IMR-90 (cell line): ENCODE measurements around the gene ATP10A. TPM values are rescaled to one million over a fixed set of nuclear protein-coding genes. Genes with fewer than 3 reads are reported as not detected.

Experiments used
- ATAC-seq: fragments of 200-7000 bp; cut with Tn5 transposase; 2 replicates; pipeline ENCODE4 v1.9.1; 2020; ENCODE audit warnings: low read depth, mild to moderate bottlenecking, moderate library complexity
- BruUV-seq: library from RNA; stranded (reverse); fragments of 400-500 nt; replicated peaks from 2 replicates; lab custom pipeline; 2021; lab: Mats Ljungman, UMichigan
- CTCF ChIA-PET: fragments of 300-600 bp; formaldehyde crosslinking; extraction: SDS; loops from one replicate; lab custom pipeline; 2021; ENCODE audit warnings: antibody characterized with exemption; lab: Yijun Ruan, JAX
- POLR2A ChIA-PET: fragments of 300-600 bp; sonication (Branson Sonifier 250); formaldehyde crosslinking; loops from one replicate; lab custom pipeline; 2022; ENCODE audit warnings: antibody characterized with exemption; ENCODE audit not compliant: unreplicated experiment; lab: Charles Lee
- DNase-seq: peaks from one replicate; pipeline ENCODE4 v3.0.0; 2013
- H2AFZ ChIP-seq: replicated peaks from 2 replicates; pipeline ENCODE3; 2013; ENCODE audit warnings: low read length, mild to moderate bottlenecking; ENCODE audit not compliant: poor library complexity
- H2AK5ac ChIP-seq: 2 replicates; pipeline ENCODE4 v1.6.1; 2013; ENCODE audit warnings: low read depth, low read length, inconsistent platforms
- H2AK9ac ChIP-seq: replicated peaks from 2 replicates; pipeline ENCODE3; 2013; ENCODE audit warnings: mild to moderate bottlenecking, low read depth, low read length, moderate library complexity; ENCODE audit not compliant: poor library complexity
- H2BK120ac ChIP-seq: 2 replicates; pipeline ENCODE4 v1.6.1; 2013; ENCODE audit warnings: low read depth, low read length, inconsistent platforms
- H2BK15ac ChIP-seq: 3 replicates; pipeline ENCODE4 v1.6.1; 2013; ENCODE audit warnings: low read depth, low read length, inconsistent platforms
- H2BK20ac ChIP-seq: 2 replicates; pipeline ENCODE4 v1.6.1; 2013; ENCODE audit warnings: low read depth, mild to moderate bottlenecking, inconsistent platforms, low read length, moderate library complexity
- H2BK5ac ChIP-seq: 2 replicates; pipeline ENCODE4 v1.6.1; 2013; ENCODE audit warnings: mild to moderate bottlenecking, low read depth, low read length, inconsistent platforms; ENCODE audit not compliant: poor library complexity, severe bottlenecking
- H3K14ac ChIP-seq: replicated peaks from 2 replicates; pipeline ENCODE4 v1.6.1; 2013; ENCODE audit warnings: low read depth, low read length, inconsistent platforms
- H3K18ac ChIP-seq: 2 replicates; pipeline ENCODE4 v1.6.1; 2013; ENCODE audit warnings: low read depth, low read length, control low read depth
- H3K23ac ChIP-seq: 2 replicates; pipeline ENCODE4 v1.6.1; 2013; ENCODE audit warnings: low read depth, low read length, inconsistent platforms
- H3K27ac ChIP-seq: 2 replicates; pipeline ENCODE4 v1.5.1; 2013; ENCODE audit warnings: mild to moderate bottlenecking, control low read depth, low read length; ENCODE audit not compliant: insufficient read depth
- H3K27me3 ChIP-seq: 2 replicates; pipeline ENCODE4 v1.6.1; 2013; ENCODE audit warnings: low read length; ENCODE audit not compliant: control insufficient read depth, insufficient read depth
- H3K36me3 ChIP-seq: 2 replicates; pipeline ENCODE4 v1.6.1; 2013; ENCODE audit warnings: low read length, mixed read lengths; ENCODE audit not compliant: control insufficient read depth, insufficient read depth
- H3K4ac ChIP-seq: 2 replicates; pipeline ENCODE4 v1.6.1; 2013; ENCODE audit warnings: low read depth, low read length, inconsistent platforms
- H3K4me1 ChIP-seq: 2 replicates; pipeline ENCODE4 v1.6.1; 2013; ENCODE audit warnings: low read length, mixed read lengths; ENCODE audit not compliant: control insufficient read depth, insufficient read depth
- H3K4me2 ChIP-seq: 2 replicates; pipeline ENCODE4 v1.6.1; 2013; ENCODE audit warnings: low read depth, mild to moderate bottlenecking, control low read depth, low read length, moderate library complexity
- H3K4me3 ChIP-seq: 2 replicates; pipeline ENCODE4 v1.5.1; 2013; ENCODE audit warnings: low read depth, mild to moderate bottlenecking, control low read depth, low read length, moderate library complexity; ENCODE audit not compliant: insufficient read depth
- H3K56ac ChIP-seq: 2 replicates; pipeline ENCODE4 v1.6.1; 2013; ENCODE audit warnings: low read length, inconsistent platforms; ENCODE audit not compliant: insufficient read depth; ENCODE audit errors: extremely low read depth
- H3K79me1 ChIP-seq, 2 experiments: 2 replicates each; pipeline ENCODE4 v1.6.1; 2013; ENCODE audit warnings: low read length in 2 of 2, inconsistent platforms in 1 of 2, low read depth in 1 of 2
- H3K9ac ChIP-seq: 2 replicates; pipeline ENCODE4 v1.6.1; 2013; ENCODE audit warnings: low read depth, low read length, control low read depth
- H3K9me1 ChIP-seq: 2 replicates; pipeline ENCODE4 v1.6.1; 2013; ENCODE audit warnings: low read length, inconsistent platforms; ENCODE audit not compliant: insufficient read depth
- H3K9me3 ChIP-seq: 2 replicates; pipeline ENCODE4 v1.6.1; 2013; ENCODE audit warnings: low read length; ENCODE audit not compliant: control insufficient read depth, insufficient read depth
- H4K20me1 ChIP-seq: 2 replicates; pipeline ENCODE4 v1.6.1; 2013; ENCODE audit warnings: low read length, inconsistent platforms; ENCODE audit not compliant: insufficient read depth
- H4K5ac ChIP-seq: 2 replicates; pipeline ENCODE4 v1.6.1; 2013; ENCODE audit warnings: mild to moderate bottlenecking, low read depth, low read length, control low read depth
- H4K8ac ChIP-seq, 2 experiments: 2 replicates each; pipeline ENCODE4 v1.6.1; 2013; ENCODE audit warnings: low read depth in 2 of 2, low read length in 2 of 2, control low read depth in 1 of 2, inconsistent platforms in 1 of 2
- H4K91ac ChIP-seq: 2 replicates; pipeline ENCODE4 v1.6.1; 2013; ENCODE audit warnings: low read depth, low read length, inconsistent platforms; ENCODE audit not compliant: insufficient read depth
- CEBPB ChIP-seq: IDR thresholded peaks from 2 replicates; pipeline ENCODE4 v1.6.1; 2012; ENCODE audit warnings: low read depth, low read length, improper control_type of control experiment
- MAFK ChIP-seq: IDR thresholded peaks from 2 replicates; pipeline ENCODE4 v1.6.1; 2012; ENCODE audit warnings: low read depth, low read length, improper control_type of control experiment
- WGBS, 2 experiments: methylation state at CpG; one replicate each; pipeline versions ENCODE4 v1.1.5 to v1.1.7; 2013; ENCODE audit warnings: missing lambda C conversion rate in 2 of 2; ENCODE audit not compliant: insufficient read length in 1 of 2; ENCODE audit errors: extremely low coverage in 2 of 2; 5-methylcytosine and 5-hydroxymethylcytosine counted together
- dilution Hi-C: fragments of 300-500 bp; cut with HindIII; formaldehyde crosslinking; loops from one replicate; pipeline ENCODE4 v1.14.3; 2018; ENCODE audit warnings: low sequenced_read_pairs; ENCODE audit not compliant: unreplicated experiment
- in situ Hi-C: fragments of 300-500 bp; cut with MboI; formaldehyde crosslinking; loops from 3 replicates; pipeline ENCODE4 v1.14.3; 2019; ENCODE audit warnings: low sequenced_read_pairs, inconsistent platforms, mixed read lengths
- intact Hi-C: fragments of 100-400 bp; cut with micrococcal nuclease; formaldehyde crosslinking; loops from 2 replicates; pipeline ENCODE4 v1.10.0; 2022
- polyA plus RNA-seq, 3 experiments: library from polyadenylated mRNA; depleted of rRNA; stranded (reverse); fragments of >200 nt; gene quantifications; 2 replicates each; pipeline ENCODE4 v1.2.3, GENCODE V29; 2012; ENCODE audit warnings: low replicate concordance in 1 of 3
- total RNA-seq: library from RNA; depleted of rRNA; stranded (reverse); fragments of >200 nt; gene quantifications from 2 replicates; pipeline ENCODE4 v1.2.3, GENCODE V29; 2012

ATP10A gene
- total and polyA plus RNA-seq, 2 of the 4 experiments (the other 2 are of a cell fraction): 13.8 to 16.0 TPM

DNA sequence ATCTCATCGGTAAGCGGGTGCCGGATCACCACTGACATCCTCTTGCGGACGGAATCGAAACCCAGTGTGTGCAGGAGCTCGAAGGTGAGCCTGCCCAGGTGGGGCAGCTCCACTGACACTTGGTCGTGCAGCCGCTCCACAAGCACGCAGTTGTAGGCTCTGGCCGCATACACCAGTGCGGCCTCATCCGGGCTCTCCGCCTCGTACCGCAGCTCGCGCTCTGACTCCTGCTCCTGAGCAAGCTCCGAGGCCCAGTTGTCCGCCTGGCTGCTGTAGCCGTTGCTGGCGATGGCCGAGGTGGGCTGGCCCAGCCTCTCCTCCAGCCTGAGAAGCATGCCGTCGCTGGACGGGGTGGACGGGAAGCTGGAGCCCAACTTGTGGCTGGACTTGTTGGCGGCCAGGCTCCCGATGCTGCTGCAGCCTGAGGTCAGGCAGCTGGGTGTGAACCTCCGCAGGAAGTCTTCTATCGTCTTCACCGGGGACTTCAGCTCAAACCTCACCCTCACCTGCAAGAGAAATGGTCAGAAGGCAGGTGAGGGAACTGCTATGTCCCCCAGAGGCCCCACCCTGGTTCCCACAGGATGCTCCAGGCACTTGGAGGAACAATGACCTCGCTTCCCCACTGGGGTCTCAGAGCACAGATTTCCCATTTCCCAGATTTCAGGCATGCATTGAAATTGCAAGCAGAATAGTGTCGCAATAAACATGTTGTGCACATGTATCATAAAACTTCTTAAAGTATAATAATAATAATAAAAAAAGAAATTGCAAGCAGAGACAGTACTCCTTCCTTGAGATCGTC, 149.2 kb downstream of the ATP10A start:
- intact Hi-C loops (no loop called here), in situ Hi-C loops (loop anchor here (25.0 kb wide), 1 partner anchor 548 kb away; no protein-coding TSS in a partner anchor), dilution Hi-C loops (no loop called here)
- Histone ChIP-seq H3K79me1 (peaks cover 0 to 9% of the 10 kb centered on the region in 2 experiments; a peak in 3 of 4 replicates), H2AFZ (no peak overlapping the region), H3K9me1 (peaks cover 15% of the 10 kb centered on the region), H3K4ac (no peak overlapping the region), H2BK5ac (no peak overlapping the region), H4K5ac (no peak overlapping the region), H3K9ac (no peak overlapping the region), H3K27ac (no peak overlapping the region), H4K8ac (no peak overlapping the region), H2BK120ac (no peak overlapping the region), H3K4me2 (no peak overlapping the region), H3K4me1 (peaks cover 3% of the 10 kb centered on the region), H4K91ac (no peak overlapping the region), H2BK20ac (no peak overlapping the region), H2AK5ac (no peak overlapping the region), H2BK15ac (no peak overlapping the region), H4K20me1 (no peaks in the 10 kb centered on the region), H3K23ac (no peak overlapping the region), H3K27me3 (no peaks in the 10 kb centered on the region), H3K9me3 (no peaks in the 10 kb centered on the region), H2AK9ac (no peak overlapping the region), H3K14ac (no peak overlapping the region), H3K36me3 (peaks cover 6% of the 10 kb centered on the region; the same call in 1 of the 2 replicates), H3K56ac (no peak overlapping the region), H3K4me3 (no peak overlapping the region), H3K18ac (no peak overlapping the region)
- ChIA-PET CTCF (no interaction called here), POLR2A (no interaction called here)
- TF ChIP-seq CEBPB (peak; percentile 62), MAFK (no peak)
- 96% methylated on average over 25 of the region's 35 CpGs; no CpG with 5 or more reads in 1 of the 2 experiments for WGBS, 2 experiments
- no TSS peak for BruUV-seq
- DNase-seq (no peak), ATAC-seq (no peak)
